Measurements from ENCODE around the gene ZNF385B.
"Not testable (repeated sequence)": the region's sequence is repeated elsewhere in the genome, so short reads cannot be mapped to it uniquely, and the experiment has no call there.

- TF ChIP-seq, protein P1, sequence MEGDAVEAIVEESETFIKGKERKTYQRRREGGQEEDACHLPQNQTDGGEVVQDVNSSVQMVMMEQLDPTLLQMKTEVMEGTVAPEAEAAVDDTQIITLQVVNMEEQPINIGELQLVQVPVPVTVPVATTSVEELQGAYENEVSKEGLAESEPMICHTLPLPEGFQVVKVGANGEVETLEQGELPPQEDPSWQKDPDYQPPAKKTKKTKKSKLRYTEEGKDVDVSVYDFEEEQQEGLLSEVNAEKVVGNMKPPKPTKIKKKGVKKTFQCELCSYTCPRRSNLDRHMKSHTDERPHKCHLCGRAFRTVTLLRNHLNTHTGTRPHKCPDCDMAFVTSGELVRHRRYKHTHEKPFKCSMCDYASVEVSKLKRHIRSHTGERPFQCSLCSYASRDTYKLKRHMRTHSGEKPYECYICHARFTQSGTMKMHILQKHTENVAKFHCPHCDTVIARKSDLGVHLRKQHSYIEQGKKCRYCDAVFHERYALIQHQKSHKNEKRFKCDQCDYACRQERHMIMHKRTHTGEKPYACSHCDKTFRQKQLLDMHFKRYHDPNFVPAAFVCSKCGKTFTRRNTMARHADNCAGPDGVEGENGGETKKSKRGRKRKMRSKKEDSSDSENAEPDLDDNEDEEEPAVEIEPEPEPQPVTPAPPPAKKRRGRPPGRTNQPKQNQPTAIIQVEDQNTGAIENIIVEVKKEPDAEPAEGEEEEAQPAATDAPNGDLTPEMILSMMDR (IDR thresholded peaks at IDR 0.05) = not testable (repeated sequence)
- TF ChIP-seq POLR2A (IDR thresholded peaks at IDR 0.05) = not testable (repeated sequence)
These were observed 403.3 kb downstream of the ZNF385B start for GRCh38 chr2:179458113-179458512.

Measured in body of pancreas (tissue), 4 donors.